Activated T-cell treated with anti-CD3 and anti-CD28 coated beads, Interleukin-2, amount 50 U/mL, for 4 hours (primary cell): ENCODE measurements around the gene BARD1. TPM values are rescaled to one million over a fixed set of nuclear protein-coding genes. Genes with fewer than 3 reads are reported as not detected.
"Not testable (repeated sequence)": the region's sequence is repeated elsewhere in the genome, so short reads cannot be mapped to it uniquely, and the experiment has no call there.

Source experiments
- ATAC-seq, 2 donors: fragments of 200-7000 bp; cut with Tn5 transposase; one replicate each; pipeline ENCODE4 v1.10.0; 2021
- DNase-seq: peaks from one replicate; pipeline ENCODE4 v3.0.0-alpha.2; 2020
- H3K27me3 Mint-ChIP-seq: one replicate; pipeline ENCODE4 v1.8.0; 2021; ENCODE audit warnings: low read depth, mixed read lengths
- H3K36me3 Mint-ChIP-seq: one replicate; pipeline ENCODE4 v1.8.0; 2022; ENCODE audit warnings: mixed read lengths; ENCODE audit not compliant: insufficient read depth
- H3K4me1 Mint-ChIP-seq: one replicate; pipeline ENCODE4 v1.8.0; 2021; ENCODE audit warnings: low read depth, mixed read lengths
- H3K4me3 Mint-ChIP-seq: one replicate; pipeline ENCODE4 v1.8.0; 2021; ENCODE audit warnings: mild to moderate bottlenecking, moderate library complexity, mixed read lengths
- H3K9me3 Mint-ChIP-seq: one replicate; pipeline ENCODE4 v1.8.0; 2021; ENCODE audit warnings: mixed read lengths
- total RNA-seq, 3 donors: library from RNA; stranded (reverse); gene quantifications; one replicate each; pipeline ENCODE4 v1.2.1, GENCODE V29; 2021

Gene BARD1
- total RNA-seq, 3 donors from 2014 or later, result 12.0 to 14.1 (median 12.3) TPM

DNA sequence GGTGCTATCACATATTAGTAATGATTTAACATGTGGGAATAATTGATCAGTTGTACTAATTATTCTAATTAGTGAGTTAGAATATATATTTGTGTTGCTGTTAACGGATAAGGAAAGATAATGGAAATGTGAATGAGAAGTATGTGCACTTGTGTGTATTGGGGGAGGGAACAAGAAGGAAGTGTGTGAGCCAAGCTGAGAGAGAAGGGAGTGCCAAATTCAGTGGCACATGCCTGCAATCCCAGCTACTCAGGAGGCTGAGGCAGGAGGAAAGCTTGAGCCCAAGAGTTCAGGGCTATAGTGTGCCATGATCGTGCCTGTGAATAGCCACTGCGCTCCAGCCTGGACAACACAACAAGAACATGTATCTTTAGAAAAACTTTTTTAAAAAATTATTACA lies 9.3 kb downstream of the BARD1 start:
- Mint-ChIP-seq H3K4me3 (no peak overlapping the region), H3K4me1 (peaks cover 11% of the 10 kb centered on the region), H3K9me3 (no peaks in the 10 kb centered on the region), H3K36me3 (peaks cover 9% of the 10 kb centered on the region), H3K27me3 (no peaks in the 10 kb centered on the region)
- no peak for ATAC-seq
- no peak for DNase-seq

DNA sequence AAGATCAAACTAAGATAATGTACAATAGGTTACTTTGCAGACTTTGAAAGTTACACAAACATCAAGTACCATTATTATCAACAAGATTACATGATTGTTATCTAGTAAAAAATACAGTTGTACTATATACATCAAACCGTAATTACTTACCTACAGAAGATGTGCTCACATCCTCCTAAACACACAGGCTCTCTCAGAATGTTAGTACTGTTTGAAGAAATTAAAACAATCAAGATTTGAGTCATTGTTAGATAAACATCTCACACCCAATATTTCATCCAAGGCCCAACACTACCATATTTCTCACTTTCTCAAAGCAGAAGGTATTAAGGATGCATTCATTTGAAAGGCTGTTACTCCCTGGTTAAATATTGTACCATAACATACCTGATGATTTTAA lies 12.6 kb downstream of the BARD1 start:
- DNase-seq, result no peak
- no peaks in the 10 kb centered on the region for H3K9me3 Mint-ChIP-seq
- H3K27me3 Mint-ChIP-seq, result no peaks in the 10 kb centered on the region
- H3K4me1 Mint-ChIP-seq, result peaks cover 10% of the 10 kb centered on the region
- peaks cover 15% of the 10 kb centered on the region for H3K36me3 Mint-ChIP-seq
- peak in 1 of 2 donors; percentile 30 for ATAC-seq
- H3K4me3 Mint-ChIP-seq, result no peak overlapping the region

DNA sequence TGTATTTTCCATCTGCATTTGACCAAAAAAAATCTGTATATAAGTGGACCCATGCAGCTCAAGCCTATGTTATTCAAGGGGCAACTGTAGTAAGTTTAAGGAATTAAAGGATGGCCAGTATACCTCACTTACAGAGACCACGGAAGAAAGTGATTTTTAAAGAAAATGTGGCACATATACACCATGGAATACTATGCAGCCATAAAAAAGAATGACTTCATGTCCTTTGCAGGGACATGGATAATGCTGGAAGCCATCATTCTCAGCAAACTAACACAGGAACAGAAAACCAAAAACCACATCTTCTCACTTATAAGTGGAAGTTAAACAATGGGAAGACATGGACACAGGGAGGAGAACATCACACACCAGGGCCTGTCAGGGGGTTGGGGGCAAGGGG lies 26.3 kb downstream of the BARD1 start:
- H3K4me3 Mint-ChIP-seq, ATAC-seq, H3K27me3 Mint-ChIP-seq, H3K4me1 Mint-ChIP-seq, DNase-seq: not testable (repeated sequence)
- Mint-ChIP-seq H3K9me3 (peaks cover 15% of the 10 kb centered on the region), H3K36me3 (peaks cover 43% of the 10 kb centered on the region)

DNA sequence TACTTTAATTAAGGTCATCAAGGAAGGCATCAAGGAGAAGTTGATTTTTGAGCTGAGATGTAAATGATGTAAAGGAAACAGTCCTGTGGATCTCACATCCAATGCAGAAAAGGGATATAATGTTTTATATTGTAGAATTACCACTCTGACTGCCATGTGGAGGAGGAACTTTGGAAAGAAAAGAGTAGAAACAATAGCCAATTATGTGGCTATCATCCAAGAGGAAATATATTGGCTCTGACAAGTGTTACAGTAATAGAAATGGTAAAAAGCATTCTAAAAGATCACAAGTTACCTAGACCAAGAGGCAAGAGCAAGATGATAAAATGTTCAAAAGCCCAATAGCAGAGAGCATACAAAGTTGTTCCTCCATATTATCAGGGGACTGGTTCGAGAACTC lies 26.8 kb downstream of the BARD1 start:
- ATAC-seq, result no peak
- no peak for DNase-seq
- H3K36me3 Mint-ChIP-seq, result peaks cover 43% of the 10 kb centered on the region
- H3K9me3 Mint-ChIP-seq, result peaks cover 15% of the 10 kb centered on the region
- peaks cover 3% of the 10 kb centered on the region for H3K4me1 Mint-ChIP-seq
- no peak overlapping the region for H3K4me3 Mint-ChIP-seq
- H3K27me3 Mint-ChIP-seq, result no peaks in the 10 kb centered on the region

DNA sequence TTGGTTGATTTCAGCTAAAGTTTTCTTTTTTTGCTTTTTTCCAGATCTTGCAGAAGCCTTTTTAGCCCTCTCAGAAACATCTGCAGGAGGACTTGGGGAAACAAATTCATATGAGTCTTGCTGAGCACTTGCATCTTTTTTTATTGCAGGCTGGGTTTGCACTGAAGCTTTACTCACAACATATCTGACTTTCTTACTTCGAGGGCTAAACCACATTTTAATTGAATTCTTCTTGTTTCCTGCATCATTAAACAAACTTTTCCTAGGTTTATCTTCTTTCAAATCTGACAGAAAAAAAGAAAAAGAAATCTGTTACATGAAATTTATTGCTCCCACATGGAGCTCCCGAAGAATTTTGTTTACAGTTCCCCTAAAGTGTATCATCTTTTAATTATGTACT lies 28.3 kb downstream of the BARD1 start:
- peaks cover 15% of the 10 kb centered on the region for H3K9me3 Mint-ChIP-seq
- DNase-seq, result no peak
- no peak for ATAC-seq
- H3K4me3 Mint-ChIP-seq, result no peak overlapping the region
- peaks cover 3% of the 10 kb centered on the region for H3K4me1 Mint-ChIP-seq
- H3K27me3 Mint-ChIP-seq, result no peaks in the 10 kb centered on the region
- H3K36me3 Mint-ChIP-seq, result peaks cover 46% of the 10 kb centered on the region

DNA sequence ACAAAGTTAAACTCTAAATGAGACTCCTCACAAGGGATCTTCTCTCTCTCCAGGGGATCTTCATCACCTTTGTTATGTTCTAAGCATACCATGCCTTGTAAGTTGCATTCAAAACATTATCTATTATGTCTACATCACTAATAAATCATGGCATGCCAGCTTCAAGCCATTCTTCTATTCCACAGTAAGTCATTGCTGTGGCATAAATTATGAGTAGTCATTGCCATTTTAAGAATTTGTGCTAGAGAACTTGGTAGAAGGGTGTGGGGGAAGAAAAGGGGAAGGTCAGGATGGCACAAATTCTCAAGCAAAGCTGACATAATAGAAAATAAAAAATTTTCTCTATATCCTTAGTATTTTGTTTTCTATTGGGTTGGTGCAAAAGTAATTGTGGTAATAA lies 33.5 kb downstream of the BARD1 start:
- Mint-ChIP-seq H3K4me1 (no peaks in the 10 kb centered on the region), H3K36me3 (peaks cover 39% of the 10 kb centered on the region), H3K9me3 (peaks cover 5% of the 10 kb centered on the region), H3K27me3 (no peaks in the 10 kb centered on the region), H3K4me3 (no peak overlapping the region)
- DNase-seq, result no peak
- ATAC-seq, result no peak

DNA sequence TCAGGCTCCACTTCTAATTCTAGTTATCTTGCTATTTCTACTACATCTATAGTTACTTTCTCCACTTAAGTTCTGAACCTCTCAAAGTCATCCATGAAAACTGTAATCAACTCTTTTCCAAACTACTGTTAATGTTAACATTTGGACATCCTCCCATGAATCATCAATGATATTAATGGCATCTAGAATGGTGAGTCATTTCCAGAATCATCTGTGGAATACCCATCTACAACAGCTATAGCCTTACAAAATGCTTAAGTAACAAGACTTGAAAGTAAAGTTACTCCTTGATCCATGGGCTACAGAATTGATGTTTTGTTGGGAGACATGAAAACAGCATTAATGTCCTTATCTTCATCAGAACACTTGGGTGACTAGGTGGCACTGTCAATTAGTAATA lies 35.4 kb downstream of the BARD1 start:
- no peaks in the 10 kb centered on the region for H3K4me1 Mint-ChIP-seq
- H3K36me3 Mint-ChIP-seq, result peaks cover 28% of the 10 kb centered on the region
- H3K27me3 Mint-ChIP-seq, result no peaks in the 10 kb centered on the region
- H3K9me3 Mint-ChIP-seq, result peaks cover 5% of the 10 kb centered on the region
- ATAC-seq (no peak), DNase-seq (no peak)
- no peak overlapping the region for H3K4me3 Mint-ChIP-seq

DNA sequence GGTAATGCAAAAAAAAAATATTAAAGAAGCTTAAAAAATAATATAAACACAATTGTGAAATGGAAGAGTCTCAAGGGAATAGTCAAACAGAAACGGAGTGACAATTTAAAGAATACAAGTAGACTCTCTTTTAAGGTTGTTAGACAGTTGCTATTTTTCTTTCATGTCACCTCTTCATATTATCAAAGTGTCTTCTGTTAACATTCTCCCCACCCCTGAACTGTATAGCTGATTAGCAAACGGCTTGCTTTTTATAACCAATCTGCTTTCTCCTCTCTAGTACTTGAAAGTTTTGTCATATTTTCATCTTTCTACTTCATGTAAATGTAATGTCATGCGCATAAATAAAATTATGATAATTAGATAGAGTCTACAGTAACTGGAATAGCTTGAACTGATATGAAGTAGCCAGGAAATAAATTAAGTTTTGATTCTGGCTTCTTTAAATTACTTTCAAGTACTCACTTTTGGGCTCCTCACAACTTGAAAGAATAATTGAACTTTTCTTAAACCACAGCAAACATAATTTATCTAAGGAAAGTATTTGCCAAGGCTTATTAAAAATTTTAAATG lies 37.0 kb downstream of the BARD1 start:
- H3K9me3 Mint-ChIP-seq, result peaks cover 5% of the 10 kb centered on the region

DNA sequence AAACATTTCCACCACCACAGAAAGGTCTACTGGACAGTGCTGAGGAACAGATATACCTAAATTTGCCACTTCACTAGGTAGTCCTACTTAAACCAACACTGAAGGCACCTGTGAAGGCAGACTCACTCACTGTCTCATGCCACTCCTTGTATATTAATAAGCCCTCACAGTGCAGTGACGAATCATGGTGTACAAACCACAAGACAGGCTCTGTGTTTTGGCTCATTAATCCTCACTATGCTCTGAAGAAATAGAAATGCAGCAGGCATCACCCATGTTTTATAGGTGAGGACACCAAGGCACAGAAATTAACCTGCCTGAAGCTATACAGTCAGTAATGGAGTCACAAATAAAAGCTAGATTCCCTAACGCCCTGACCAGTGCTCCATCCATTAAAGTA lies 44.3 kb downstream of the BARD1 start:
- Mint-ChIP-seq H3K27me3 (no peaks in the 10 kb centered on the region), H3K4me3 (no peak overlapping the region), H3K36me3 (peaks cover 48% of the 10 kb centered on the region), H3K4me1 (no peaks in the 10 kb centered on the region), H3K9me3 (no peaks in the 10 kb centered on the region)
- no peak for DNase-seq
- no peak for ATAC-seq

More for the DNA sequence above, 37.0 kb downstream of the BARD1 start:
- Mint-ChIP-seq H3K4me1 (no peaks in the 10 kb centered on the region), H3K27me3 (no peaks in the 10 kb centered on the region), H3K36me3 (peaks cover 37% of the 10 kb centered on the region), H3K4me3 (no peak overlapping the region)
- no peak for DNase-seq
- ATAC-seq, result no peak

DNA sequence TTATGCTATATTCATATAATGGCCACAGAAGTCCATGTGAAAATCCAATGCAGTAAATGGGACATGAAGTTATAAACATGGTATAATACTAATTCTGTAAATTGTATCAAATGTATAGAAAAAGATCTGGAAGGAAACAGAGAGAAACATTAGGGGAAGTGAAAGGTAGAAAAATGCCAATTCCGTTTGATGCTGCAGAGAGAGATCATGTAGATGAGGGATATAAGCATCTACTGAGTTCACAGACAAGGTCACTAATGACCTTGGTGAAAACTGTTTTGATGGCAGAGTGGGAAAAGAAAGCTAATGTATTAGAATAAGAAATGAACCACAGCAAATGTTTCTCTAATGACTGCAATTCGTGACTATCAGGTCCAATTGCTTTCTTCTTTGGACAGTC lies 56.0 kb downstream of the BARD1 start:
- H3K9me3 Mint-ChIP-seq, result no peaks in the 10 kb centered on the region
- no peak overlapping the region for H3K4me3 Mint-ChIP-seq
- DNase-seq, result no peak
- no peak for ATAC-seq
- H3K27me3 Mint-ChIP-seq, result no peaks in the 10 kb centered on the region
- peaks cover 28% of the 10 kb centered on the region for H3K36me3 Mint-ChIP-seq
- no peaks in the 10 kb centered on the region for H3K4me1 Mint-ChIP-seq

DNA sequence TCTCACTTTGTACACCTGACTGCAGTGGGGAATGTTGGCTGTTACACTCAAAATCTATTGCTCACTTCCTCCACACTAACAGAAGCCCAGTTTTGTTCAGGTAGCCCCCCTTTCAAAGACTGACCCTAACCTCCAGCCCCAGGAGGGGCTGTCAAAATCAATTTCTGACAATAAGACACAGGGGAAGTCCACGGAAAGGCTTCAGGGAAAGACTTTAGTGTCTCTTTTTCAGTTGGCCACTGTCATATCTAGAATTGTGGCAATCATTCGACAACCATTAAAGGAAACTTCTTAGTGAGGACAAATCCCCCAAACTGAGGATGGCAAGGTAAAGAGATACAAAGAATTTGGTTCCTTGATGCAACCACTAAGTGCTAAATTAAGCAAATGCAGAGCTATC lies 59.0 kb downstream of the BARD1 start:
- no peak overlapping the region for H3K4me3 Mint-ChIP-seq
- no peaks in the 10 kb centered on the region for H3K4me1 Mint-ChIP-seq
- H3K27me3 Mint-ChIP-seq, result no peaks in the 10 kb centered on the region
- peaks cover 21% of the 10 kb centered on the region for H3K36me3 Mint-ChIP-seq
- no peak for DNase-seq
- no peak for ATAC-seq
- H3K9me3 Mint-ChIP-seq, result no peaks in the 10 kb centered on the region

DNA sequence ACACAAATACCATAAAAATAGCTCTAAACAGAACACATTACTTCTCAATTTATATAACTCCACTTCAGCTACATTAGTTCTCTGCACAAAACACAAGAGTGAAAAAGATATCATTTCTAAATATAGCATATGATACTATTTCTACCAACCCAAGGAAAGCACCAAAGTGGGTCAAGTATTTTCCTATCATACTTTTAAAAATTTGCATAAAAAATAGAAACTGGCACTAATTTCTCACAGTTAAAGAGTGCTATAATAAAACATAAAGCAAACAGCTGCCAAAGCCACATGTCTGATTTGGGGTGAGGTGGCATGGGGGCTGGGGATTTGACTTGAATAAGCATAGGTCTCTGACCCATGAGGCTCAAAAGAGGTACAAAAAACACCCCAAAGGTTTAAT lies 61.5 kb downstream of the BARD1 start:
- no peaks in the 10 kb centered on the region for H3K4me1 Mint-ChIP-seq
- no peaks in the 10 kb centered on the region for H3K9me3 Mint-ChIP-seq
- no peaks in the 10 kb centered on the region for H3K27me3 Mint-ChIP-seq
- no peak overlapping the region for H3K4me3 Mint-ChIP-seq
- no peak for ATAC-seq
- peaks cover 32% of the 10 kb centered on the region for H3K36me3 Mint-ChIP-seq
- DNase-seq, result no peak

DNA sequence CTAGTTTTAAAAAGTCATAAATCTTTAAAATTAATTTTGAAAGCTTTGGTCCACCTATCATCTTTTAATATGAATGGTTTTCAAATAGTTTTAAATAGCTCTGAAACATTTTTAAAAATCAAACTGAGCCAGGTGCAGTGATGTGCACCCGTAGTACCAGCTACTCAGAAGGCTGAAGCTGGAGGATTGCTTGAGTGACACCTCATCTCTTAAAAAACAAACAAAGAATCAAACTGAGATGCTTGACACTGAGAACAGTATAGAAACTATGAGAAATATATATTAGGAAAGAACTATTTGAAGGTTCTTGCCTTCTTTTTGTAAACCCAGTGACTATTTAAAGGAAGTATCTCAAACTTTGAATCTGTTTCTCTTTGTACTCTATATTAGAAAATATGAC lies 67.4 kb downstream of the BARD1 start:
- H3K27me3 Mint-ChIP-seq, result no peaks in the 10 kb centered on the region
- H3K36me3 Mint-ChIP-seq, result peaks cover 29% of the 10 kb centered on the region
- no peak overlapping the region for H3K4me3 Mint-ChIP-seq
- no peak for ATAC-seq
- no peak for DNase-seq
- H3K4me1 Mint-ChIP-seq, result peaks cover 4% of the 10 kb centered on the region
- no peaks in the 10 kb centered on the region for H3K9me3 Mint-ChIP-seq

DNA sequence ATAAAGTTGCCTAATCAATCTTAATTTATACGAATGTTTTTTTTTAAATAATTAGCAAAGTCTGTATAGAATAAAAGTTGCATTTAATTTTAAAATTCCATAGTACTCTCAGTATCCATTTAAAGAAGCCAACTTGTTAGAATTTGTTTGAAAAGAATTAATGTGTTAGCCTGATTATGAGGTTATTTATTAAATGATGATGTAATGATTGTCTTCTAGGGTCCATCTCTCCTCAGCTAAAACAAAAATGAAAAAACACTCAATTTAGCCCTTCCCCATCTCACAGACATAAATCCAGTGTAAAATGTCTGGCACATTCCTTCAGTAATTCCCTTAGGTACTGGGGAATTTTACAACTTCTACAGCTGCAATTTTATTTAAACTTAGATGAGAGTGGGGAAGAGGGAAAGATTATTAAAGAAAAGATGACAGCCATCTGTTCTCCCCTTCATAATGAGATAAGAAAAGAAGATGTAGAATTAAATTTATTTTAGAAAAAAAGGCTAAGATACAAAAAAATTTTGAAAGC lies 68.6 kb downstream of the BARD1 start:
- no peaks in the 10 kb centered on the region for H3K27me3 Mint-ChIP-seq

DNA sequence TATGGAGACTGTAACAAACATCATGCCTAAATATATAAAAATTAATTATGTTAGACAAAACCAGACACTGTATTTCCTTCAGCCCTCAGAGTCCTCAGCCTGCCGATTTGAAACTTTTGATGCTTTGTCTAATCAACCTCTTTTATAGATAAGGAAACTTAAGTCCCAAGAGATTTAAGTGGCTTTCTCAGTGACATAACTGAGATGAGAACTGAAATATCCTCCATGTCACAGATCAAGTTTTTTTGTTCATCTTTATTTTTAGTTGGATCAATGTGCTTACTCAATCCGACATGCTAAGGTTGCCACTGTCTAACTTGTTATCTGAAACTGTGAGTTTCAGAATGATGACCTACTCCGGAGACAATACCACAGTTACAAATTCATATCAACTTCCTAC lies 72.3 kb downstream of the BARD1 start:
- DNase-seq, result no peak
- ATAC-seq, result no peak
- no peaks in the 10 kb centered on the region for H3K9me3 Mint-ChIP-seq

More for the DNA sequence above, 68.6 kb downstream of the BARD1 start:
- H3K9me3 Mint-ChIP-seq, result no peaks in the 10 kb centered on the region
- DNase-seq, result no peak
- H3K4me3 Mint-ChIP-seq, result no peak overlapping the region
- no peak for ATAC-seq
- peaks cover 29% of the 10 kb centered on the region for H3K36me3 Mint-ChIP-seq
- peaks cover 5% of the 10 kb centered on the region for H3K4me1 Mint-ChIP-seq

More for the DNA sequence above, 72.3 kb downstream of the BARD1 start:
- H3K4me3 Mint-ChIP-seq, result no peak overlapping the region
- peaks cover 5% of the 10 kb centered on the region for H3K4me1 Mint-ChIP-seq
- no peaks in the 10 kb centered on the region for H3K27me3 Mint-ChIP-seq
- H3K36me3 Mint-ChIP-seq, result peaks cover 11% of the 10 kb centered on the region
